Hepatocyte (in vitro differentiated cells): Measurements from ENCODE around the gene FITM1.

Experiments
- CTCF ChIP-seq: fragments of 200-600 bp; sonication (generic); IDR thresholded peaks from 2 replicates; pipeline ENCODE4 v1.5.1; 2016; ENCODE audit warnings: antibody characterized with exemption, mild to moderate bottlenecking; ENCODE audit not compliant: poor library complexity
- EZH2 ChIP-seq: fragments of 200-600 bp; sonication (generic); IDR thresholded peaks from 2 replicates; pipeline ENCODE4 v1.6.1; 2016; ENCODE audit warnings: antibody characterized with exemption, mild to moderate bottlenecking, borderline replicate concordance
- EZH2phosphoT487 ChIP-seq: fragments of 200-600 bp; sonication (generic); IDR thresholded peaks from one replicate; pipeline ENCODE4 v1.6.1; 2018; ENCODE audit warnings: antibody characterized with exemption, mild to moderate bottlenecking, low read depth, moderate library complexity; ENCODE audit not compliant: unreplicated experiment, severe bottlenecking

GRCh38 chr14:24116128-24116814, 14.2 kb upstream of the FITM1 start:
- no peak for TF ChIP-seq CTCF
- TF ChIP-seq EZH2phosphoT487 = no peak
- no peak for TF ChIP-seq EZH2
